Measurements from ENCODE around the gene FGFR1OP2. TPM values are rescaled to one million over a fixed set of nuclear protein-coding genes. Genes with fewer than 3 reads are reported as not detected.

The FGFR1OP2 gene
- total and polyA plus RNA-seq, 2 of the 8 experiments (the other 6 are each of a cell fraction or from before 2014, with no cell fraction given), result 8.8 to 34.4 TPM

- no peak overlapping the region for H3K27ac ChIP-seq (ENCODE audit: low read depth, low read length)
- H2BK15ac ChIP-seq (ENCODE audit: low read length), result no peak overlapping the region
- no peak for DNase-seq (ENCODE audit: low read depth in 1 of 2, low spot score in 2 of 2)
- H2AK5ac ChIP-seq (ENCODE audit: low read depth, low read length), result no peak overlapping the region
- no peak for FAIRE-seq
- no peak overlapping the region for H3K4ac ChIP-seq (replicated peaks; ENCODE audit: insufficient read length, low read depth, low read length)
- H4K8ac ChIP-seq (ENCODE audit: extremely low read depth, insufficient read depth, low read length), result no peak overlapping the region
- H3K27me3 ChIP-seq (replicated peaks in 1 of 4; ENCODE audit: control insufficient read depth in 3 of 4, extremely low read depth in 1 of 4, insufficient read depth in 3 of 4, low read length in 3 of 4), result no peaks in the 10 kb centered on the region
- no peaks in the 10 kb centered on the region for H3K4me1 ChIP-seq (replicated peaks in 1 of 4; ENCODE audit: control insufficient read depth in 3 of 4, insufficient read depth in 4 of 4, low read length in 3 of 4)
- H3K79me1 ChIP-seq (ENCODE audit: low read depth, low read length), result no peaks in the 10 kb centered on the region
- H3K79me2 ChIP-seq (ENCODE audit: control insufficient read depth in 1 of 2, insufficient read depth in 2 of 2, low read length in 2 of 2), result no peaks in the 10 kb centered on the region
- H3K14ac ChIP-seq (ENCODE audit: insufficient read length), result no peak overlapping the region
- no peak overlapping the region for H3K4me2 ChIP-seq (ENCODE audit: insufficient read depth in 1 of 2, low read depth in 2 of 2, low read length in 2 of 2)
- H3K56ac ChIP-seq (replicated peaks; ENCODE audit: insufficient read length, low read depth, low read length), result no peak overlapping the region
- no peak overlapping the region for H2BK5ac ChIP-seq (ENCODE audit: low read depth, low read length)
- H3K23ac ChIP-seq (ENCODE audit: insufficient read length), result no peak overlapping the region
- H3K18ac ChIP-seq (ENCODE audit: extremely low read depth, low read length), result no peak overlapping the region
- no peak overlapping the region for H2BK12ac ChIP-seq (ENCODE audit: low read depth, low read length)
- no peak overlapping the region for H2AFZ ChIP-seq (ENCODE audit: low read length)
- peaks cover 0 to 7% of the 10 kb centered on the region in 2 experiments for H4K20me1 ChIP-seq (replicated peaks in 1 of 2; ENCODE audit: control insufficient read depth in 1 of 2, insufficient read depth in 2 of 2, low read length in 2 of 2)
- H3K36me3 ChIP-seq (ENCODE audit: control insufficient read depth in 2 of 4, insufficient read depth in 4 of 4, low read length in 3 of 4), result peaks cover 0 to 16% (median 6%) of the 10 kb centered on the region in 4 experiments; a peak in 5 of 8 replicates
- H4K5ac ChIP-seq (ENCODE audit: insufficient read length, low read depth, low read length), result no peak overlapping the region
- 94% methylated on average over 10 of the region's 10 CpGs; no CpG with 5 or more reads in 1 of the 2 experiments for WGBS, 2 experiments (ENCODE audit: extremely low coverage in 1 of 2, insufficient coverage in 1 of 2, insufficient read length in 1 of 2, insufficient replicate concordance in 2 of 2, low coverage in 1 of 2, low lambda C conversion rate in 2 of 2, missing lambda C conversion rate in 1 of 2)
- ChIA-PET CTCF (ENCODE audit: partially characterized antibody) (interaction anchor here (0.8 kb wide), 1 partner anchor 9 kb away, joined by 3 read pairs; no protein-coding TSS in a partner anchor), POLR2A (ENCODE audit: partially characterized antibody) (no interaction called here)
- no peak overlapping the region for H2BK120ac ChIP-seq (replicated peaks; ENCODE audit: low read depth, low read length)
- H3K23me2 ChIP-seq (ENCODE audit: low read depth, low read length), result no peaks in the 10 kb centered on the region; the same call in 1 of the 2 replicates
- H3K4me3 ChIP-seq (ENCODE audit: extremely low read depth in 1 of 4, insufficient read depth in 2 of 4, low read depth in 3 of 4, low read length in 4 of 4), result no peak overlapping the region
- no peaks in the 10 kb centered on the region for H3K9me3 ChIP-seq (ENCODE audit: insufficient read depth in 2 of 2, low read depth in 1 of 2, low read length in 1 of 2)
- no peak overlapping the region for H3K9ac ChIP-seq (replicated peaks in 1 of 4; ENCODE audit: extremely low read depth in 1 of 4, low read depth in 3 of 4, low read length in 3 of 4)
- no peak overlapping the region for H4K91ac ChIP-seq (replicated peaks; ENCODE audit: insufficient read length, low read length)
- no peak overlapping the region for H2BK20ac ChIP-seq (ENCODE audit: low read length)
- TF ChIP-seq TCF12 (IDR thresholded peaks at IDR 0.05; ENCODE audit: low read depth, low read length), result no peak
- TF ChIP-seq, protein P1, sequence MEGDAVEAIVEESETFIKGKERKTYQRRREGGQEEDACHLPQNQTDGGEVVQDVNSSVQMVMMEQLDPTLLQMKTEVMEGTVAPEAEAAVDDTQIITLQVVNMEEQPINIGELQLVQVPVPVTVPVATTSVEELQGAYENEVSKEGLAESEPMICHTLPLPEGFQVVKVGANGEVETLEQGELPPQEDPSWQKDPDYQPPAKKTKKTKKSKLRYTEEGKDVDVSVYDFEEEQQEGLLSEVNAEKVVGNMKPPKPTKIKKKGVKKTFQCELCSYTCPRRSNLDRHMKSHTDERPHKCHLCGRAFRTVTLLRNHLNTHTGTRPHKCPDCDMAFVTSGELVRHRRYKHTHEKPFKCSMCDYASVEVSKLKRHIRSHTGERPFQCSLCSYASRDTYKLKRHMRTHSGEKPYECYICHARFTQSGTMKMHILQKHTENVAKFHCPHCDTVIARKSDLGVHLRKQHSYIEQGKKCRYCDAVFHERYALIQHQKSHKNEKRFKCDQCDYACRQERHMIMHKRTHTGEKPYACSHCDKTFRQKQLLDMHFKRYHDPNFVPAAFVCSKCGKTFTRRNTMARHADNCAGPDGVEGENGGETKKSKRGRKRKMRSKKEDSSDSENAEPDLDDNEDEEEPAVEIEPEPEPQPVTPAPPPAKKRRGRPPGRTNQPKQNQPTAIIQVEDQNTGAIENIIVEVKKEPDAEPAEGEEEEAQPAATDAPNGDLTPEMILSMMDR (IDR thresholded peaks at IDR 0.05; ENCODE audit: control extremely low read depth in 1 of 3, insufficient read depth in 1 of 3, low read depth in 1 of 3, low read length in 3 of 3), result no peak
- TF ChIP-seq TAF7 (optimal IDR thresholded peaks at IDR 0.05; ENCODE audit: borderline replicate concordance, low read depth, low read length), result no peak
- TF ChIP-seq ZNF274 (IDR thresholded peaks at IDR 0.05; ENCODE audit: borderline replicate concordance, extremely low read depth, low read length), result no peak
- no peak for TF ChIP-seq SIX5 (IDR thresholded peaks at IDR 0.05; ENCODE audit: low read depth, low read length)
- no peak for TF ChIP-seq HDAC6 (IDR thresholded peaks at IDR 0.05; ENCODE audit: low read depth, low read length)
- no peak for TF ChIP-seq NANOG (IDR thresholded peaks at IDR 0.05; ENCODE audit: insufficient read depth, low read depth, low read length, poor library complexity, severe bottlenecking)
- no peak for TF ChIP-seq RNF2 (IDR thresholded peaks at IDR 0.05; ENCODE audit: borderline replicate concordance, low read depth, low read length, missing control alignments, poor library complexity, severe bottlenecking)
- TF ChIP-seq JUND (IDR thresholded peaks at IDR 0.05; ENCODE audit: low read length), result no peak
These were observed 49.6 kb downstream of the FGFR1OP2 start for GRCh38 chr12:26987634-26988424.
